Dermis microvascular lymphatic vessel endothelial cell (primary cell): ENCODE results near the gene HNRNPR. TPM values are rescaled to one million over a fixed set of nuclear protein-coding genes. Genes with fewer than 3 reads are reported as not detected.

Experiments
- DNase-seq, 2 donors: peaks; one replicate each; pipeline versions ENCODE4 v3.0.0 to v3.0.0-alpha.2; 2010; ENCODE audit warnings: low read depth in 2 of 2
- total RNA-seq: library from RNA; depleted of rRNA; stranded (reverse); fragments of >200 nt; gene quantifications from 2 replicates; pipeline ENCODE4 v1.2.1, GENCODE V29; 2014

Gene HNRNPR
- total RNA-seq, 1 donor from 2014 or later = 69.2 TPM

- DNase-seq = peak in 1 of 2 donors; percentile 94
Measured at GRCh38 chr1:23369335-23370013, 25.4 kb upstream of the HNRNPR start, which contains the start of gene ZNF436. Gene ZNF436, minus strand, starts transcription at chr1:23369836. Its CDS starts 1,831 bp downstream, at chr1:23368005.

- peak; percentile 64 to 93 for DNase-seq
Measured at GRCh38 chr1:23368562-23369334, 24.7 kb upstream of the HNRNPR start.

- peak; percentile 97 to 99 for DNase-seq
Measured at GRCh38 chr1:23367791-23368561, 23.9 kb upstream of the HNRNPR start.

- no peak for DNase-seq
Measured at GRCh38 chr1:23367451-23367790, 23.3 kb upstream of the HNRNPR start.

- DNase-seq = no peak
Measured at GRCh38 chr1:23366598-23366997, 22.5 kb upstream of the HNRNPR start.

GRCh38 chr1:23366146-23366545, 22.1 kb upstream of the HNRNPR start:
- DNase-seq = no peak

- no peak for DNase-seq
Measured at GRCh38 chr1:23362218-23362713, 18.2 kb upstream of the HNRNPR start.

GRCh38 chr1:23358310-23358875, 14.3 kb upstream of the HNRNPR start:
- DNase-seq = no peak

- no peak for DNase-seq
Measured at GRCh38 chr1:23357138-23357908, 13.2 kb upstream of the HNRNPR start.

- no peak for DNase-seq
Measured at GRCh38 chr1:23356471-23357137, 12.5 kb upstream of the HNRNPR start.

GRCh38 chr1:23354245-23354644, 10.2 kb upstream of the HNRNPR start:
- DNase-seq = no peak

GRCh38 chr1:23352096-23352695, 8.1 kb upstream of the HNRNPR start:
- no peak for DNase-seq

- no peak for DNase-seq
Measured at GRCh38 chr1:23345920-23346319, 1.8 kb upstream of the HNRNPR start.

- DNase-seq = no peak
Measured at GRCh38 chr1:23344987-23345472, 946 bp upstream of the HNRNPR start.

GRCh38 chr1:23343221-23344110, 618 bp downstream of the HNRNPR start:
- DNase-seq = peak in 1 of 2 donors; percentile 53

GRCh38 chr1:23341931-23342692, 2.0 kb downstream of the HNRNPR start:
- no peak for DNase-seq

- no peak for DNase-seq
Measured at GRCh38 chr1:23339632-23340031, 4.5 kb downstream of the HNRNPR start.

GRCh38 chr1:23337869-23338268, 6.2 kb downstream of the HNRNPR start:
- DNase-seq = no peak
